Adipocyte (in vitro differentiated cells): Measurements from ENCODE around the gene MCRIP2.
A peak's percentile ranks its signal among the peaks of the same experiment; 100 is the strongest.

ENCODE experiments used
- DNase-seq: peaks from one replicate; pipeline ENCODE4 v3.0.0-alpha.2; 2015; ENCODE audit warnings: low read depth
- H3K27me3 ChIP-seq: replicated peaks from 2 replicates; pipeline ENCODE4 v1.7.0; 2013; ENCODE audit warnings: mild to moderate bottlenecking, low read length, moderate library complexity; ENCODE audit not compliant: control insufficient read depth, insufficient read depth
- H3K36me3 ChIP-seq: 2 replicates; pipeline ENCODE4 v1.7.0; 2013; ENCODE audit warnings: low read length, mild to moderate bottlenecking, moderate library complexity; ENCODE audit not compliant: control insufficient read depth, insufficient read depth, severe bottlenecking
- H3K4me1 ChIP-seq: 2 replicates; pipeline ENCODE4 v1.7.0; 2013; ENCODE audit warnings: mild to moderate bottlenecking, low read length, moderate library complexity; ENCODE audit not compliant: control insufficient read depth, insufficient read depth
- H3K4me3 ChIP-seq: 2 replicates; pipeline ENCODE4 v1.7.0; 2013; ENCODE audit warnings: mild to moderate bottlenecking, low read length, moderate library complexity
- H3K9ac ChIP-seq: 2 replicates; pipeline ENCODE4 v1.7.0; 2013; ENCODE audit warnings: mild to moderate bottlenecking, low read length, moderate library complexity
- H3K9me3 ChIP-seq: 2 replicates; pipeline ENCODE4 v1.7.0; 2013; ENCODE audit warnings: mild to moderate bottlenecking, low read length, moderate library complexity; ENCODE audit not compliant: control insufficient read depth

MCRIP2 gene

GRCh38 chr16:670485-671352 is 29.1 kb downstream of the MCRIP2 start:
- DNase-seq = no peak
- Histone ChIP-seq H3K27me3 (no peaks in the 10 kb centered on the region), H3K4me1 (peaks cover 17% of the 10 kb centered on the region), H3K9me3 (no peaks in the 10 kb centered on the region), H3K36me3 (peaks cover 42% of the 10 kb centered on the region), H3K4me3 (no peak overlapping the region), H3K9ac (no peak overlapping the region)

- peaks cover 42% of the 10 kb centered on the region for H3K36me3 ChIP-seq
- no peak overlapping the region for H3K9ac ChIP-seq
- DNase-seq = no peak
- peaks cover 17% of the 10 kb centered on the region for H3K4me1 ChIP-seq
- no peaks in the 10 kb centered on the region for H3K9me3 ChIP-seq
- no peaks in the 10 kb centered on the region for H3K27me3 ChIP-seq
- H3K4me3 ChIP-seq = no peak overlapping the region
Observed at GRCh38 chr16:671353-672131, 29.9 kb downstream of the MCRIP2 start.

GRCh38 chr16:672371-672770 is 30.7 kb downstream of the MCRIP2 start:
- Histone ChIP-seq H3K36me3 (peaks cover 42% of the 10 kb centered on the region), H3K9me3 (no peaks in the 10 kb centered on the region), H3K4me1 (peaks cover 14% of the 10 kb centered on the region), H3K9ac (no peak overlapping the region), H3K4me3 (no peak overlapping the region), H3K27me3 (no peaks in the 10 kb centered on the region)
- DNase-seq = no peak

- DNase-seq = no peak
- Histone ChIP-seq H3K9ac (no peak overlapping the region), H3K4me3 (no peak overlapping the region), H3K27me3 (no peaks in the 10 kb centered on the region), H3K36me3 (peaks cover 42% of the 10 kb centered on the region), H3K9me3 (no peaks in the 10 kb centered on the region), H3K4me1 (peaks cover 12% of the 10 kb centered on the region)
Observed at GRCh38 chr16:672851-673250, 31.2 kb downstream of the MCRIP2 start.

- Histone ChIP-seq H3K27me3 (no peaks in the 10 kb centered on the region), H3K9me3 (no peaks in the 10 kb centered on the region), H3K9ac (no peak overlapping the region), H3K4me3 (no peak overlapping the region), H3K4me1 (peaks cover 12% of the 10 kb centered on the region), H3K36me3 (peaks cover 42% of the 10 kb centered on the region)
- no peak for DNase-seq
Observed at GRCh38 chr16:673399-673991, 31.9 kb downstream of the MCRIP2 start.

GRCh38 chr16:674214-674881 is 32.7 kb downstream of the MCRIP2 start:
- H3K9me3 ChIP-seq = no peaks in the 10 kb centered on the region
- peaks cover 6% of the 10 kb centered on the region for H3K4me1 ChIP-seq
- no peak for DNase-seq
- no peaks in the 10 kb centered on the region for H3K27me3 ChIP-seq
- H3K9ac ChIP-seq = no peak overlapping the region
- H3K4me3 ChIP-seq = no peak overlapping the region
- peaks cover 42% of the 10 kb centered on the region for H3K36me3 ChIP-seq

GRCh38 chr16:674968-675883 is 33.6 kb downstream of the MCRIP2 start, which contains the start of gene RHBDL1:
RHBDL1 (plus strand) TSS chr16:675671; CDS start chr16:675791, 120 bp downstream.
- H3K36me3 ChIP-seq = peaks cover 37% of the 10 kb centered on the region
- peak within 1 kb of the TSS; percentile 73 for H3K4me3 ChIP-seq
- no peaks in the 10 kb centered on the region for H3K9me3 ChIP-seq
- peak; percentile 32 for DNase-seq
- H3K4me1 ChIP-seq = peaks cover 3% of the 10 kb centered on the region
- H3K9ac ChIP-seq = peak within 1 kb of the TSS; percentile 64
- no peaks in the 10 kb centered on the region for H3K27me3 ChIP-seq

- H3K36me3 ChIP-seq = peaks cover 29% of the 10 kb centered on the region
- H3K4me1 ChIP-seq = peaks cover 4% of the 10 kb centered on the region
- no peaks in the 10 kb centered on the region for H3K9me3 ChIP-seq
- peak overlapping the region; percentile 64 for H3K9ac ChIP-seq
- peak overlapping the region; percentile 73 for H3K4me3 ChIP-seq
- no peaks in the 10 kb centered on the region for H3K27me3 ChIP-seq
- DNase-seq = no peak
Observed at GRCh38 chr16:675884-676564, 34.4 kb downstream of the MCRIP2 start.

GRCh38 chr16:676565-676902 is 34.9 kb downstream of the MCRIP2 start:
- peaks cover 9% of the 10 kb centered on the region for H3K4me1 ChIP-seq
- DNase-seq = no peak
- no peak overlapping the region for H3K9ac ChIP-seq
- H3K9me3 ChIP-seq = no peaks in the 10 kb centered on the region
- H3K4me3 ChIP-seq = no peak overlapping the region
- peaks cover 27% of the 10 kb centered on the region for H3K36me3 ChIP-seq
- no peaks in the 10 kb centered on the region for H3K27me3 ChIP-seq

GRCh38 chr16:676913-677312 is 35.3 kb downstream of the MCRIP2 start:
- H3K9me3 ChIP-seq = no peaks in the 10 kb centered on the region
- H3K4me1 ChIP-seq = peaks cover 12% of the 10 kb centered on the region
- no peak for DNase-seq
- H3K27me3 ChIP-seq = no peaks in the 10 kb centered on the region
- H3K4me3 ChIP-seq = no peak overlapping the region
- H3K9ac ChIP-seq = no peak overlapping the region
- H3K36me3 ChIP-seq = peaks cover 28% of the 10 kb centered on the region
